T-helper 17 cell (primary cell): ENCODE measurements around the gene TTC34. TPM values are rescaled to one million over a fixed set of nuclear protein-coding genes. Genes with fewer than 3 reads are reported as not detected.
"Not testable (repeated sequence)": the region's sequence is repeated elsewhere in the genome, so short reads cannot be mapped to it uniquely, and the experiment has no call there.

ENCODE experiments used
- ATAC-seq: fragments of 150-1000 bp; cut with Tn5 transposase; 2 replicates; pipeline ENCODE4 v1.10.0; 2021; ENCODE audit warnings: mild to moderate bottlenecking, moderate library complexity
- DNase-seq, 3 donors: peaks; one replicate each; pipeline versions ENCODE4 v3.0.0 to v3.0.0-alpha.2; 2020 to 2021
- H3K9me3 ChIP-seq: one replicate; pipeline ENCODE4 v1.7.0; 2013; ENCODE audit warnings: low read length, mild to moderate bottlenecking; ENCODE audit not compliant: control insufficient read depth, poor library complexity, severe bottlenecking
- H3K27ac Mint-ChIP-seq: one replicate; pipeline ENCODE4 v1.8.0; 2022; ENCODE audit warnings: mild to moderate bottlenecking, moderate library complexity, mixed read lengths
- H3K27me3 Mint-ChIP-seq: one replicate; pipeline ENCODE4 v1.8.0; 2022; ENCODE audit warnings: mixed read lengths
- H3K36me3 Mint-ChIP-seq: one replicate; pipeline ENCODE4 v1.8.0; 2022; ENCODE audit warnings: low read depth, mixed read lengths
- H3K4me1 Mint-ChIP-seq: one replicate; pipeline ENCODE4 v1.8.0; 2022; ENCODE audit warnings: mild to moderate bottlenecking, mixed read lengths
- H3K4me3 Mint-ChIP-seq: one replicate; pipeline ENCODE4 v1.8.0; 2022; ENCODE audit warnings: mild to moderate bottlenecking, moderate library complexity, mixed read lengths
- total RNA-seq, 4 donors: library from RNA in 2 of 4; stranded (reverse) in 2 of 4; gene quantifications; one replicate each; pipeline ENCODE4 v1.2.3 and lab custom pipeline; 2022 to 2026

Gene TTC34
- total RNA-seq, 2 donors from 2014 or later = 0.94 to 1.1 TPM

GRCh38 chr1:2659806-2660205, 141.7 kb downstream of the TTC34 start:
- DNase-seq = peak in 1 of 3 donors; percentile 20

GRCh38 chr1:2657909-2658308, 143.6 kb downstream of the TTC34 start:
- H3K4me3 Mint-ChIP-seq, H3K9me3 ChIP-seq, H3K36me3 Mint-ChIP-seq, H3K27ac Mint-ChIP-seq, H3K4me1 Mint-ChIP-seq, ATAC-seq: not testable (repeated sequence)
- peak in 1 of 3 donors; percentile 5 for DNase-seq
- H3K27me3 Mint-ChIP-seq = peaks cover 31% of the 10 kb centered on the region

More at GRCh38 chr1:2659806-2660205, 141.7 kb downstream of the TTC34 start:
- H3K27me3 Mint-ChIP-seq = peaks cover 12% of the 10 kb centered on the region
- H3K4me1 Mint-ChIP-seq, H3K4me3 Mint-ChIP-seq, H3K36me3 Mint-ChIP-seq, H3K9me3 ChIP-seq, H3K27ac Mint-ChIP-seq, ATAC-seq: not testable (repeated sequence)

- not testable (repeated sequence) for H3K4me3 Mint-ChIP-seq, ATAC-seq, H3K27ac Mint-ChIP-seq, H3K9me3 ChIP-seq, H3K36me3 Mint-ChIP-seq, H3K4me1 Mint-ChIP-seq
- H3K27me3 Mint-ChIP-seq = peaks cover 38% of the 10 kb centered on the region
- peak in 1 of 3 donors; percentile 8 for DNase-seq
Measured at GRCh38 chr1:2657124-2657523, 144.4 kb downstream of the TTC34 start.

DNA sequence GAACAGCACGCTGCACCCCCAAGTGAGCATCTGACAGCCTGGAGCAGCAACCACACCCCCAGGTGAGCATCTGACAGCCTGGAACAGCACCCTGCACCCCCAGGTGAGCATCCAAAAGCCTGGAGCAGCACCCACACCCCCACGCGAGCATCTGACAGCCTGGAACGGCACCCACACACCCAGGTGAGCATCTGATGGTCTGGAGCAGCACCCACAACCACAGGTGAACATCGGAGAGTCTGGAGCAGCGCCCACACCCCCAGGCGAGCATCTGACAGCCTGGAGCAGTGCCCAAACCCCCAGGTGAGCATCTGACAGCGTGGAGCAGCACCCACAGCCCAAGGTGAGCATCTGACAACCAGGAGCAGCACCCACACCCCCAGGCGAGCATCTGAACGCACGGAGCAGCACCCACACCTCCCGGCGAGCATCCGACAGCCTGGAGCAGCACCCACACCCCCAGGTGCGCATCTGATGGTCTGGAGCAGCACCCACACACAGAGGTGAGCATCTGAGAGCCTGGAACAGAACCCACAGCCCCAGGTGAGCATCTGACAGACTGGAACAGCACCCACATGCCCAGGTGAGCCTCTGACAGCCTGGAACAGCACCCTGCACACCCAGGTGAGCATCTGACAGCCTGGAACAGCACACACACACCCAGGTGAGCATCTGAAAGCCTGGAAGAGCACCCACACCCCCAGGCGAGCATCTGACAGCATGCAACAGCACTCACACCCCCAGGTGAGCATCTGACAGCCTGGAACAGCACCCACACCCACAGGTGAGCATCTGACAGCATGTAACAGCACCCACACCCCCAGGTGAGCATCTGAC, 145.7 kb downstream of the TTC34 start:
- not testable (repeated sequence) for H3K27ac Mint-ChIP-seq, H3K4me3 Mint-ChIP-seq, H3K4me1 Mint-ChIP-seq, H3K9me3 ChIP-seq, H3K36me3 Mint-ChIP-seq, ATAC-seq
- H3K27me3 Mint-ChIP-seq = peaks cover 47% of the 10 kb centered on the region
- DNase-seq = peak in 1 of 3 donors; percentile 10

- H3K4me1 Mint-ChIP-seq, H3K9me3 ChIP-seq, H3K27ac Mint-ChIP-seq, H3K36me3 Mint-ChIP-seq, H3K4me3 Mint-ChIP-seq, DNase-seq, ATAC-seq: not testable (repeated sequence)
- H3K27me3 Mint-ChIP-seq = peaks cover 47% of the 10 kb centered on the region
Measured at GRCh38 chr1:2654443-2654948, 147.0 kb downstream of the TTC34 start.

DNA sequence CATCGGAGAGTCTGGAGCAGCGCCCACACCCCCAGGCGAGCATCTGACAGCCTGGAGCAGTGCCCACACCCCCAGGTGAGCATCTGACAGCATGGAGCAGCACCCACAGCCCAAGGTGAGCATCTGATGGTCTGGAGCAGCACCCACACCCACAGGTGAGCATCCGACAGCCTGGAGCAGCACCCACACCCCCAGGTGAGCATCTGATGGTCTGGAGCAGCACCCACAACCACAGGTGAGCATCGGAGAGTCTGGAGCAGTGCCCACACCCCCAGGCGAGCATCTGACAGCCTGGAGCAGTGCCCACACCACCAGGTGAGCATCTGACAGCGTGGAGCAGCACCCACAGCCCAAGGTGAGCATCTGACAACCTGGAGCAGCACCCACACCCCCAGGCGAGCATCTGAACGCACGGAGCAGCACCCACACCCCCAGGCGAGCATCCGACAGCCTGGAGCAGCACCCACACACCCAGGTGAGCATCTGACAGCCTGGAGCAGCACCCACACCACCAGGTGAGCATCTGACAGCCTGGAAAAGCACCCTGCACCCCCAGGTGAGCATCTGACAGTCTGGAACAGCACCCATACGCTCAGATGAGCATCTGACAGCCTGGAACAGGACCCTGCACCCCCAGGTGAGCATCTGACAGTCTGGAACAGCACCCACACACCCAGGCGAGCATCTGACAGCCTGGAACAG, 147.6 kb downstream of the TTC34 start:
- DNase-seq = peak; percentile 27 to 38 (median 37)
- H3K27me3 Mint-ChIP-seq = peaks cover 47% of the 10 kb centered on the region
- H3K27ac Mint-ChIP-seq = peak overlapping the region; percentile 32
- H3K36me3 Mint-ChIP-seq, H3K4me3 Mint-ChIP-seq, H3K4me1 Mint-ChIP-seq, H3K9me3 ChIP-seq, ATAC-seq: not testable (repeated sequence)

DNA sequence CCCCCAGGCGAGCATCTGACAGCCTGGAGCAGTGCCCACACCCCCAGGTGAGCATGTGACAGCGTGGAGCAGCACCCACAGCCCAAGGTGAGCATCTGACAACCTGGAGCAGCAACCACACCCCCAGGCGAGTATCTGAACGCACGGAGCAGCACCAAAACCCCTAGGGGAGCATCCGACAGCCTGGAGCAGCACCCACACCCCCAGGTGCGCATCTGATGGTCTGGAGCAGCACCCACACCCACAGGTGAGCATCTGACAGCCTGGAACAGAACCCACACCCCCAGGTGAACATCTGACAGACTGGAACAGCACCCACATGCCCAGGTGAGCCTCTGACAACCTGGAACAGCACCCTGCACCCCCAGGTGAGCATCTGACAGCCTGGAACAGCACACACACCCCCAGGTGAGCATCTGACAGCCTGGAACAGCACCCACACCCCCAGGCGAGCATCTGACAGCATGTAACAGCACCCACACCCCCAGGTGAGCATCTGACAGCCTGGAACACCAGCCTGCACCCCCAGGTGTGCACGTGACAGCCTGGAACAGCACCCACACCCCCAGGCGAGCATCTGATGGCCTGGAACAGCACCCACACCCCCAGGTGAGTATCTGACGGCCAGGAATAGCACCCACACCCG, 148.4 kb downstream of the TTC34 start:
- Mint-ChIP-seq H3K27ac (peak overlapping the region; percentile 32), H3K27me3 (peaks cover 47% of the 10 kb centered on the region)
- H3K4me3 Mint-ChIP-seq, H3K36me3 Mint-ChIP-seq, ATAC-seq, H3K4me1 Mint-ChIP-seq, H3K9me3 ChIP-seq: not testable (repeated sequence)
- peak in 1 of 3 donors; percentile 38 for DNase-seq

DNA sequence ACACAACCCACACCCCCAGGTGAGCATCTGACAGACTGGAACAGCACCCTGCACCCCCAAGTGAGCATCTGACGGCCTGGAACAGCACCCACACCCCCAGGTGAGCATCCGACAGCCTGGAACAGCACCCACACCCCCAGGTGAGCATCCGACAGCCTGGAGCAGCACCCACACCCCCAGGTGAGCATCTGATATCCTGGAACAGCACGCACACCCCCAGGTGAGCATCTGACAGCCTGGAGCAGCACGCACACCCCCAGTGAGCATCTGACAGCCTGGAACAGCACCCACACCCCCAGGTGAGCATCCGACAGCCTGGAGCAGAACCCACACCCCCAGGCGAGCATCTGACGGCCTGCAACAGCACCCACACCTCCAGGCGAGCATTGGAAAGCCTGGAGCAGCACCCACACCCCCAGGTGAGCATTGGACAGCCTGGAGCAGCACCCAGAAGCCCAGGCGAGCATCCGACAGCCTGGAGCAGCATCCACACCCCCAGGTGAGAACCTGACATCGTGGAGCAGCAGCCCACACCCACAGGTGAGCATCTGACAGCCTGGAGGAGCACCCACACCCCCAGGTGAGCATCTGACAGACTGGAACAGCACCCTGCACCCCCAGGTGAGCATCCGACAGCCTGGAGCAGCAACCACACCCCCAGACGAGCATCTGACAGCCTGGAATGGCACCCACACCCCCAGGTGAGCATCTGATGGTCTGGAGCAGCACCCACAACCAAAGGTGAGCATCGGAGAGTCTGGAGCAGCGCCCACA, 149.2 kb downstream of the TTC34 start:
- H3K36me3 Mint-ChIP-seq, H3K4me3 Mint-ChIP-seq, H3K4me1 Mint-ChIP-seq, H3K9me3 ChIP-seq, ATAC-seq: not testable (repeated sequence)
- peak in 1 of 3 donors; percentile 18 for DNase-seq
- H3K27me3 Mint-ChIP-seq = peaks cover 47% of the 10 kb centered on the region
- H3K27ac Mint-ChIP-seq = peak overlapping the region; percentile 32

DNA sequence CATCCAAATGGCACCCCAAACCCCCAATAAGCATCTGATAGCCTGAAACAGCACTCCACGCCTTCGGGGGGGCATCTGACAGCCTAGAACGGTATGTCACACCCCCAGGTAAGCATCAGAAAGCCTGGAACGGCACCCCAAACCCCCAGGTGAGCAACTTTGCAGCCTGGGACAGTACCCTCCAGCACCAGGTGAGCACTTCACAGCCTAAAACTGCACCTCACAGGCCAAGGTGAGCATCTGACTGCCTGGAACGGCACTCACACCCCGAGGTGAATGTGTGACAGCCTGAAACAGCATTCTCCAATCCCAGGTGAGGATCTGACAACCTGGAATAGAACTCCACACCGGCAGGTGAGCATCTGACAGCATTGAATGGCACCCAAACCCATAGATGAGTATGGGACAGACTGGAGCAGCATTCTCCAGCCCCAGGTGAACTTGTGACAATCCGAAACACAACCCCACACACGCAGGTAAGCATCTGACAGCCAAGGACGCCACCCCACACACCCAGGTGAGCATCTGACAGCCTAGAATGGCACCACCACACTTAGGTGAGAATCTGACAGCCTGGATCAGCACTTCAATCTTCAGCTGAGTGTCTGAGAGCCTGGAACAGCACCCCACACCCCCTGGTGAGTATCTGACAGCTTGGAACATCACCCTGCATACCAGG, 150.4 kb downstream of the TTC34 start:
- Mint-ChIP-seq H3K27me3 (peaks cover 46% of the 10 kb centered on the region), H3K4me3 (no peak overlapping the region), H3K36me3 (peaks cover 10% of the 10 kb centered on the region), H3K27ac (peak overlapping the region; percentile 6), H3K4me1 (peaks cover 5% of the 10 kb centered on the region)
- no peak for ATAC-seq
- H3K9me3 ChIP-seq = no peaks in the 10 kb centered on the region
- DNase-seq = no peak

- DNase-seq = no peak
- H3K9me3 ChIP-seq = no peaks in the 10 kb centered on the region
- peaks cover 12% of the 10 kb centered on the region for H3K4me1 Mint-ChIP-seq
- no peak for ATAC-seq
- H3K36me3 Mint-ChIP-seq = no peaks in the 10 kb centered on the region
- H3K4me3 Mint-ChIP-seq = no peak overlapping the region
- peaks cover 6% of the 10 kb centered on the region for H3K27me3 Mint-ChIP-seq
- no peak overlapping the region for H3K27ac Mint-ChIP-seq
Measured at GRCh38 chr1:2646837-2647236, 154.7 kb downstream of the TTC34 start.

- Mint-ChIP-seq H3K27me3 (no peaks in the 10 kb centered on the region), H3K27ac (no peak overlapping the region), H3K4me1 (peaks cover 12% of the 10 kb centered on the region), H3K36me3 (no peaks in the 10 kb centered on the region), H3K4me3 (no peak overlapping the region)
- no peaks in the 10 kb centered on the region for H3K9me3 ChIP-seq
- ATAC-seq = no peak
- no peak for DNase-seq
Measured at GRCh38 chr1:2645776-2646175, 155.7 kb downstream of the TTC34 start.

DNA sequence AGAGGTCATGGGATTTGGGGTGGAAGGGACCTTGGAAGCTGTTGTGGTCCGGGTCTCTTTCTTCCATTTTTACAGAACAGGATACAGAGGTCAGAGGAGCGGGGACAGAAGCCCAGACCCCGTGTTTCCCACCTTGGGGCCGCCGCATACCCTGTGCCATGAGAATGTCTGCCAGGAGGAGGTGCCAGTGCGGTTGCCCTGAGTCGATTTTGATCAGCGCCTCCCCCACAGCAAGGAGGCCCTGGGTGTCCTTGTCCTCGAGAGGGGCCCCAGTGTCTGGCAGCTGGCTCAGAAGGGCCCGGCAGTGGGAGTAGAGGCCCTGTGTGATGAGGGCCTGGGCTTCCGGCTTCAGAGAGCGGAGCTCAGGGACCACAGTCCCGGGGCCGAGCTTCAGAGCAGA, 156.3 kb downstream of the TTC34 start:
- Mint-ChIP-seq H3K4me3 (no peak overlapping the region), H3K4me1 (peaks cover 12% of the 10 kb centered on the region), H3K27ac (peak overlapping the region; percentile 82), H3K27me3 (no peaks in the 10 kb centered on the region), H3K36me3 (no peaks in the 10 kb centered on the region)
- no peaks in the 10 kb centered on the region for H3K9me3 ChIP-seq
- ATAC-seq (no peak), DNase-seq (no peak)
